Raji (cell line): Measurements from ENCODE around the gene KCNK2.

Source experiments
- POLR2A ChIP-seq: IDR thresholded peaks from 2 replicates; pipeline ENCODE4 v1.6.1; 2011; ENCODE audit warnings: low read depth, low read length, control low read depth; ENCODE audit not compliant: insufficient read depth

The KCNK2 gene

GRCh38 chr1:215256936-215257679 is 174.6 kb downstream of the KCNK2 start:
- no peak for TF ChIP-seq POLR2A

- TF ChIP-seq POLR2A, result no peak
Observed at GRCh38 chr1:215260711-215261110, 178.2 kb downstream of the KCNK2 start.

- no peak for TF ChIP-seq POLR2A
Observed at GRCh38 chr1:215262106-215262505, 179.6 kb downstream of the KCNK2 start.

- TF ChIP-seq POLR2A, result no peak
Observed at GRCh38 chr1:215263636-215264035, 181.1 kb downstream of the KCNK2 start.

- TF ChIP-seq POLR2A, result no peak
Observed at GRCh38 chr1:215264649-215265048, 182.1 kb downstream of the KCNK2 start.

GRCh38 chr1:215267495-215267894 is 185.0 kb downstream of the KCNK2 start:
- TF ChIP-seq POLR2A, result no peak

- no peak for TF ChIP-seq POLR2A
Observed at GRCh38 chr1:215269955-215270354, 187.4 kb downstream of the KCNK2 start.

- TF ChIP-seq POLR2A, result no peak
Observed at GRCh38 chr1:215273838-215274516, 191.4 kb downstream of the KCNK2 start.

GRCh38 chr1:215276582-215276981 is 194.0 kb downstream of the KCNK2 start:
- no peak for TF ChIP-seq POLR2A

GRCh38 chr1:215277532-215277931 is 195.0 kb downstream of the KCNK2 start:
- TF ChIP-seq POLR2A, result no peak

- TF ChIP-seq POLR2A, result no peak
Observed at GRCh38 chr1:215279682-215280081, 197.1 kb downstream of the KCNK2 start.

- TF ChIP-seq POLR2A, result no peak
Observed at GRCh38 chr1:215282557-215282956, 200.0 kb downstream of the KCNK2 start.

- no peak for TF ChIP-seq POLR2A
Observed at GRCh38 chr1:215285013-215285800, 202.7 kb downstream of the KCNK2 start.
